MCF 10A (cell line): ENCODE data around the gene PPAT. TPM values are rescaled to one million over a fixed set of nuclear protein-coding genes. Genes with fewer than 3 reads are reported as not detected.
A peak's percentile ranks its signal among the peaks of the same experiment; 100 is the strongest.

Experiments
- BruUV-seq: library from RNA; stranded (reverse); fragments of 400-500 nt; replicated peaks from 2 replicates; lab custom pipeline; 2021; lab: Mats Ljungman, UMichigan
- CTCF ChIA-PET: fragments of 300-600 bp; sonication (Branson Sonifier 250); formaldehyde crosslinking; extraction: SDS; loops from one replicate; lab custom pipeline; 2021; ENCODE audit warnings: antibody characterized with exemption, inconsistent platforms; lab: Yijun Ruan, JAX
- POLR2A ChIA-PET: fragments of 300-600, 350-650 bp; sonication (Branson Sonifier 250); formaldehyde crosslinking; extraction: SDS; loops from one replicate; lab custom pipeline; 2020; ENCODE audit warnings: antibody characterized with exemption, inconsistent platforms; lab: Yijun Ruan, JAX
- DNase-seq: peaks from one replicate; pipeline ENCODE4 v3.0.0-alpha.2; 2018; ENCODE audit not compliant: unreplicated experiment
- H3K27ac Mint-ChIP-seq: one replicate; pipeline ENCODE4 v1.8.0; 2022; ENCODE audit warnings: mild to moderate bottlenecking, low read depth, mixed read lengths; ENCODE audit not compliant: unreplicated experiment
- H3K27me3 Mint-ChIP-seq: one replicate; pipeline ENCODE4 v1.8.0; 2022; ENCODE audit warnings: mixed read lengths; ENCODE audit not compliant: insufficient read depth, unreplicated experiment
- H3K36me3 Mint-ChIP-seq: one replicate; pipeline ENCODE4 v1.8.0; 2022; ENCODE audit warnings: mild to moderate bottlenecking, moderate library complexity, mixed read lengths; ENCODE audit not compliant: insufficient read depth, unreplicated experiment
- H3K4me1 Mint-ChIP-seq: one replicate; pipeline ENCODE4 v1.8.0; 2022; ENCODE audit warnings: mixed read lengths; ENCODE audit not compliant: insufficient read depth, unreplicated experiment
- H3K4me3 Mint-ChIP-seq: one replicate; pipeline ENCODE4 v1.8.0; 2022; ENCODE audit warnings: mild to moderate bottlenecking, moderate library complexity, mixed read lengths; ENCODE audit not compliant: unreplicated experiment
- H3K9me3 Mint-ChIP-seq: one replicate; pipeline ENCODE4 v1.8.0; 2022; ENCODE audit warnings: mixed read lengths; ENCODE audit not compliant: unreplicated experiment
- intact Hi-C: fragments of 100-400 bp; cut with micrococcal nuclease; formaldehyde crosslinking; loops from 2 replicates; pipeline ENCODE4 v1.14.1; 2022
- total RNA-seq: library from RNA; stranded (reverse); gene quantifications from 2 replicates; pipeline ENCODE4 v1.2.3, GENCODE V29; 2022
- TF ChIP-seq, protein P1 (sequence below): fragments of 200-600 bp; IDR thresholded peaks from one replicate; pipeline ENCODE4 v1.8.0; 2022; ENCODE audit warnings: antibody characterized with exemption, mild to moderate bottlenecking; ENCODE audit not compliant: unreplicated experiment

Gene PPAT
- total RNA-seq, 1 experiment from 2014 or later: 47.0 TPM

DNA sequence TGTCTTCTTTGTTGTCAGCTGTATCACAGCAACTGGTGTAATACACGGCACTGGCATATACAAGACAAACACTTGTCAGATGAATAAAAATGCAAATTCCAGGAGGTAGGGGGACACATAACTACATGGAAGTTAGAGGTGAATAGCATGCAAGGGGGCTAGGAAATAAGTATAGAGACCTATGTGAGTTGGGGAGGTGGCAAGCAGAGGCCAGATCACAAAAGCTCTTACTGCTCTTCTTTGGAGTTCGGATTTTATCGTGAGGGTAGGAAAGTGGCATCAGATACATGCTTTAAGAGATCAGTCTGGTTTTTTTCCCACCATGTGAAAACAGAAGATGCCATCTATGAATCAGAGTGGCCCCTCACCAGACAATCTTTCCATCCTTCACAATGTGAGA lies 29.2 kb upstream of the PPAT start:
- peaks cover 81% of the 10 kb centered on the region for H3K36me3 Mint-ChIP-seq
- no peak for DNase-seq
- no peak overlapping the region for H3K27ac Mint-ChIP-seq
- no peaks in the 10 kb centered on the region for H3K27me3 Mint-ChIP-seq
- no TSS peak for BruUV-seq
- H3K4me1 Mint-ChIP-seq: peaks cover 40% of the 10 kb centered on the region
- POLR2A ChIA-PET: interaction anchor here (0.7 to 3.0 kb wide), 4 partner anchors 12 to 516 kb away, joined by 3 to 131 read pairs (median 14); partner anchors contain the start of genes CEP135, PAICS and PPAT
- intact Hi-C loops: no loop called here
- CTCF ChIA-PET: interaction anchor here (0.8 kb wide), 1 partner anchor 22 kb away, joined by 3 read pairs; no protein-coding TSS in a partner anchor
- TF ChIP-seq, protein P1, sequence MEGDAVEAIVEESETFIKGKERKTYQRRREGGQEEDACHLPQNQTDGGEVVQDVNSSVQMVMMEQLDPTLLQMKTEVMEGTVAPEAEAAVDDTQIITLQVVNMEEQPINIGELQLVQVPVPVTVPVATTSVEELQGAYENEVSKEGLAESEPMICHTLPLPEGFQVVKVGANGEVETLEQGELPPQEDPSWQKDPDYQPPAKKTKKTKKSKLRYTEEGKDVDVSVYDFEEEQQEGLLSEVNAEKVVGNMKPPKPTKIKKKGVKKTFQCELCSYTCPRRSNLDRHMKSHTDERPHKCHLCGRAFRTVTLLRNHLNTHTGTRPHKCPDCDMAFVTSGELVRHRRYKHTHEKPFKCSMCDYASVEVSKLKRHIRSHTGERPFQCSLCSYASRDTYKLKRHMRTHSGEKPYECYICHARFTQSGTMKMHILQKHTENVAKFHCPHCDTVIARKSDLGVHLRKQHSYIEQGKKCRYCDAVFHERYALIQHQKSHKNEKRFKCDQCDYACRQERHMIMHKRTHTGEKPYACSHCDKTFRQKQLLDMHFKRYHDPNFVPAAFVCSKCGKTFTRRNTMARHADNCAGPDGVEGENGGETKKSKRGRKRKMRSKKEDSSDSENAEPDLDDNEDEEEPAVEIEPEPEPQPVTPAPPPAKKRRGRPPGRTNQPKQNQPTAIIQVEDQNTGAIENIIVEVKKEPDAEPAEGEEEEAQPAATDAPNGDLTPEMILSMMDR: no peak
- no peaks in the 10 kb centered on the region for H3K9me3 Mint-ChIP-seq
- H3K4me3 Mint-ChIP-seq: no peak overlapping the region

DNA sequence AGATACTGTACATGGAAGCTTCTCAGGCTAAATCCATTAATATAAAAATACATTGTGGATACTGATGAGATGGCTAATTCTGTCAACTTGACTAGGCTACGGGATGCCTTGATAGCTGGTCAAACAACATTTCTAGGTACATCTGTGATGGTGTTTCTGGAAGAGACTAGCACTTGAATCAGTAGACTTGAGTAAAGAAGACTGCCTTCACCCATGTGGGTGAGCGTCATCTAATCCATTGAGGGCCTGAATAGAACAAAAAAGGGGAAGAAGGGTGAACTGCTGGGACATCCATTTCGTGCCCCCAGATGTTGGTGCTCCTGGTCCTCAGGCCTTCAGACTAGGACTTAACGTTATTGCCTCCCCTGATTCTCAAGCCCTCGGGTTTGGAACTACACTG lies 28.3 kb upstream of the PPAT start:
- ChIA-PET CTCF (no interaction called here), POLR2A (interaction anchor here (0.7 to 8.5 kb wide), 2 partner anchors 27 to 126 kb away, joined by 4 to 90 read pairs; partner anchors contain the start of genes PAICS and PPAT)
- no TSS peak for BruUV-seq
- intact Hi-C loops: no loop called here
- H3K4me1 Mint-ChIP-seq: peaks cover 38% of the 10 kb centered on the region
- peaks cover 85% of the 10 kb centered on the region for H3K36me3 Mint-ChIP-seq
- H3K4me3 Mint-ChIP-seq: no peak overlapping the region
- H3K9me3 Mint-ChIP-seq: no peaks in the 10 kb centered on the region
- TF ChIP-seq, protein P1: no peak
- H3K27me3 Mint-ChIP-seq: no peaks in the 10 kb centered on the region
- no peak for DNase-seq
- H3K27ac Mint-ChIP-seq: no peak overlapping the region

DNA sequence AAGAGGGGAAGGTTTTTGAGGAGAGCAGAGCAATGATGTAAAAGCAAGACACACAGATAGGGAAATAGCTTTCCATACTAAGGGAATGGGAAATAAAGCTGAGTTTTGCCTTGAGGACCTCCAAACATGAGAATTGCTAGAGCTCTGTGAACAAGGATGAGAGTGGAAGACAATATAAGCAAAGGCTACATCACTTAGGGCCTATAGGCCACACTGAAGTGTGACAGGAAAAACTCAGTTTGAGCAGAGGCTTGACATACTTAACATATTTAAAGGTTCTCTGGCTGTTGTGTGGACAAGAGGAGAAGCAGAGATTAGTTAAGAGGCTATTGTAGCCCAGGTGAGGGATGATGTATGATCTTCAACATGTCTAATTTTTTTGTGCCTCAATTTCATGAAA lies 26.7 kb upstream of the PPAT start:
- TF ChIP-seq, protein P1: no peak
- intact Hi-C loops: no loop called here
- Mint-ChIP-seq H3K27ac (peak overlapping the region; percentile 87), H3K36me3 (peaks cover 94% of the 10 kb centered on the region), H3K4me3 (no peak overlapping the region), H3K4me1 (peaks cover 38% of the 10 kb centered on the region), H3K9me3 (no peaks in the 10 kb centered on the region), H3K27me3 (no peaks in the 10 kb centered on the region)
- ChIA-PET CTCF (interaction anchor here (1.1 kb wide), 1 partner anchor 26 kb away, joined by 3 read pairs; the partner anchor contains the start of gene PAICS), POLR2A (interaction anchor here (0.5 to 8.5 kb wide), 5 partner anchors 17 to 83 kb away, joined by 3 to 90 read pairs (median 4); partner anchors contain the start of genes AASDH, PAICS and PPAT)
- BruUV-seq: no TSS peak
- no peak for DNase-seq

GRCh38 chr4:56460085-56460484 lies 24.7 kb upstream of the PPAT start:
- POLR2A ChIA-PET: interaction anchor here (0.6 to 8.5 kb wide), 9 partner anchors 8 to 130 kb away, joined by 3 to 90 read pairs (median 4); partner anchors contain the start of genes PAICS, PPAT and SRP72
- CTCF ChIA-PET: interaction anchor here (1.1 to 2.2 kb wide), 3 partner anchors 26 to 502 kb away, joined by 3 to 11 read pairs (median 5); no protein-coding TSS in a partner anchor
- Mint-ChIP-seq H3K36me3 (peaks cover 95% of the 10 kb centered on the region), H3K9me3 (no peaks in the 10 kb centered on the region), H3K27me3 (no peaks in the 10 kb centered on the region), H3K27ac (peak overlapping the region; percentile 72), H3K4me3 (peak overlapping the region; percentile 21), H3K4me1 (peaks cover 27% of the 10 kb centered on the region)
- peak; percentile 38 for DNase-seq
- BruUV-seq: no TSS peak
- TF ChIP-seq, protein P1: no peak
- intact Hi-C loops: no loop called here
